Measurements from ENCODE around the gene NUMBL. TPM values are rescaled to one million over a fixed set of nuclear protein-coding genes. Genes with fewer than 3 reads are reported as not detected.
A peak's percentile ranks its signal among the peaks of the same experiment; 100 is the strongest.

Gene NUMBL
- total and polyA plus RNA-seq, 9 of the 15 experiments (the other 6 are each of a cell fraction or from before 2014, with no cell fraction given) = 0.39 to 38.6 (median 6.6) TPM

- TF ChIP-seq REST (IDR thresholded peaks at IDR 0.05; ENCODE audit: borderline replicate concordance) (peak; percentile 20; the same call in 1 of the 2 replicates), REST (CRISPR knock-in tag; IDR thresholded peaks at IDR 0.05; ENCODE audit: low read depth) (no peak), RBBP5 (IDR thresholded peaks at IDR 0.05; ENCODE audit: borderline replicate concordance, insufficient read depth, low read length, poor library complexity, severe bottlenecking) (peak; percentile 21), SAP30 (IDR thresholded peaks at IDR 0.05; ENCODE audit: borderline replicate concordance, insufficient read depth, low read depth, low read length, poor library complexity, severe bottlenecking) (peak; percentile 76), ZFX (CRISPR knock-in tag; IDR thresholded peaks at IDR 0.05) (peak; percentile 43), NR2C2 (CRISPR knock-in tag; IDR thresholded peaks at IDR 0.05) (no peak), NR2C2 (tag; IDR thresholded peaks at IDR 0.05) (peak; percentile 65; the same call in 1 of the 2 replicates), KLF13 (tag; IDR thresholded peaks at IDR 0.05; ENCODE audit: borderline replicate concordance, low read depth) (no peak)
These were observed 27.0 kb upstream of the NUMBL start (continued) for GRCh38 chr19:40717325-40717879.

Measured in K562 (cell line).